Left cardiac atrium (tissue), 4 donors: ENCODE results near the gene APH1B. TPM values are rescaled to one million over a fixed set of nuclear protein-coding genes. Genes with fewer than 3 reads are reported as not detected.
"Not testable (repeated sequence)": the region's sequence is repeated elsewhere in the genome, so short reads cannot be mapped to it uniquely, and the experiment has no call there.

Source experiments
- ATAC-seq, 2 donors: fragments of 200-7000 bp; cut with Tn5 transposase; one replicate each; pipeline ENCODE4 v1.9.1; 2020; ENCODE audit warnings: mild to moderate bottlenecking in 2 of 2, moderate library complexity in 2 of 2
- DNase-seq: peaks from one replicate; pipeline ENCODE4 v3.0.0-alpha.2; 2020
- intact Hi-C, 2 donors: fragments of 100-400 bp; cut with DNase I; formaldehyde crosslinking; loops; one replicate each; pipeline versions ENCODE4 v1.14.1 to v1.15.1; 2022 to 2023
- total RNA-seq, 2 donors: library from RNA; stranded (reverse); fragmentation: NEBNext Ultra II Directional; extraction: Animal tissue kit (Norgen Biotek cat#: 25700); gene quantifications; one replicate each; pipeline ENCODE4 v1.2.1, GENCODE V29; 2021
- donor health status: DM: no; HTN: yes; CAD: no.
- donor health status: DM: no; HTN: yes; CAD: no; lungs with severe emphysema.
- donor health status: DM: yes; HTN: yes; CAD: no.
- donor health status: Dilated cardiomyopathy.

The APH1B gene
- total RNA-seq, 2 donors from 2014 or later, result 9.6 to 11.8 TPM

- intact Hi-C loops, ATAC-seq, DNase-seq: not testable (repeated sequence)
These were observed 43.0 kb downstream of the APH1B start for GRCh38 chr15:63320446-63320845.

GRCh38 chr15:63320981-63321380 lies 43.6 kb downstream of the APH1B start:
- intact Hi-C loops, ATAC-seq, DNase-seq: not testable (repeated sequence)

DNA sequence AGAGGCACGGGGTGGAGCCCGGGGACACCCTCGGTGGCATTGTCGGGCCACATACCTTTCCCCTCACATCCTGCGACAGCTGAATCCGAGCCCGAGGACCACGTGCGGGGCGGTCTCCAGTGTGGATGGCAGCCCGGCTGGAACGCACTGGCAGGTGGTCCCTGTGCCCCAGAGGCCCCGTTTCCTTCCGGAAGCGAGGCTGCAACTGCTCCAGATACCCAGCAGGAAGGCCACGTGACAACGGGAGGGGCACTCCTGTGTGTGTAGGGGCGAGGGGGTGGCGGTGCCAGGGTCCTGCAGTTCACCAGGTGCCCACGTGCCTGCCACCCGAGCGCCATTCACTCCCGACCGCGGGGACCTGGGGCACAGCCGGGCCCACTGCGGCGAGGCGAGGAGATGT lies 44.1 kb downstream of the APH1B start:
- intact Hi-C loops, result no loop called here
- ATAC-seq, result no peak
- no peak for DNase-seq

DNA sequence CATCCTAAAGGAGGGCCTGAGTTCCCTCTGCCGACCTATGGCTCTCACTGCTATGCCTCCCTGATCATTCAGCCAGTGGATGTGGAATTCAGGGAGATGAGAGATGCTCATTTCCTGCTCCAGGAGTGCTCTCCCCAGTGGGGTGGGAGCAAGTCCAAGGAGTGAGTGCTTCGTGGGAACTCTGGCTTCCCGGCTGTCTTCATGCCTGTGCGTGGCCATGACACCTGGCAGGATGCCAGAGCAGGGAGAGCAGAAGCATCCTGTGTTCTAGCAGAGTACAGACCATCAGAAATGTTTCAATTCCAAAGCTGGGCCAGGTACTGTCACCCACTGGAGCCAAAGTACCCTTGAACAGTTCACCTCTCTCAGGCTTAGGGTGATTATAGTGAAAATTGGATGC lies 45.1 kb downstream of the APH1B start:
- intact Hi-C loops, result no loop called here
- ATAC-seq, result peak in 1 of 2 donors; percentile 36
- DNase-seq, result peak; percentile 51

- DNase-seq (no peak), ATAC-seq (no peak)
- intact Hi-C loops, result no loop called here
These were observed 46.6 kb downstream of the APH1B start for GRCh38 chr15:63323798-63324563.

- no peak for DNase-seq
- intact Hi-C loops, result no loop called here
- ATAC-seq, result no peak
These were observed 47.4 kb downstream of the APH1B start for GRCh38 chr15:63324770-63325169.

DNA sequence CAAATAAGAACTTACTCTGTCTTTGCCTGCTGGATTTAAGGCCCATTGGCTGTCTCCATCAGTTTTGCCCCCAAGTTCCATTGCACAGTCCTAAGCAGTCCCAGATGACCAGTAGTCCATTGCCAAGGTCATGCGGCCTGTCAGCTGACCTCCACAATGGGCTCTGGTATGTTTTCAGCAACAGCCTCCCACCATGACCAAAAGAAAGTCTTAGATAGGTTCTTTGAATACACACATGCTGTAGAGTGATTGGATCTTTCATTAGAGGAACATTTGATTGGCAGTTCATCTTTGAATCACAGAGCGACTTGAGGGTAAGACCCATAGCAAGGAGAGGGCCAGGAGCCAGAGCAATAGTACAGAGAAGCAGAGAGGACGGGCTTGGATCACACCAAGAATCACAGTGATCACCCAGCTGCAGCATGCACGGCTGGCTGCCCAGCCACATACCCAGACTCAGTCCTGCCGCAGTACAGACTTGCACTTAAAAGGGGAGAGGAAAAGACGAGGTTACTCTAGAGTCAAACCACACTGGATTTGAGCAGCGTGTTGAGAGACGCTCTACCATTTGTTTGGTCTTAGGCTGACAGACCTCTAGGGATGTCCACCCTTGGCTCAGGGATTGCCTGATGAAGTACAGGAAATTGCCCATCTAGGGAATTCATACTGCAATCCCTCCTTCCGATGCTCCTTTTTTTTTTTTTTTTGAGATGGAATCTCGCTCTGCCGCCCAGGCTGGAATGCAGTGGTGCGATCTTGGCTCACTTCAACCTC lies 50.4 kb downstream of the APH1B start:
- peak; percentile 44 for DNase-seq
- peak in 1 of 2 donors; percentile 90 for ATAC-seq
- intact Hi-C loops, result no loop called here

DNA sequence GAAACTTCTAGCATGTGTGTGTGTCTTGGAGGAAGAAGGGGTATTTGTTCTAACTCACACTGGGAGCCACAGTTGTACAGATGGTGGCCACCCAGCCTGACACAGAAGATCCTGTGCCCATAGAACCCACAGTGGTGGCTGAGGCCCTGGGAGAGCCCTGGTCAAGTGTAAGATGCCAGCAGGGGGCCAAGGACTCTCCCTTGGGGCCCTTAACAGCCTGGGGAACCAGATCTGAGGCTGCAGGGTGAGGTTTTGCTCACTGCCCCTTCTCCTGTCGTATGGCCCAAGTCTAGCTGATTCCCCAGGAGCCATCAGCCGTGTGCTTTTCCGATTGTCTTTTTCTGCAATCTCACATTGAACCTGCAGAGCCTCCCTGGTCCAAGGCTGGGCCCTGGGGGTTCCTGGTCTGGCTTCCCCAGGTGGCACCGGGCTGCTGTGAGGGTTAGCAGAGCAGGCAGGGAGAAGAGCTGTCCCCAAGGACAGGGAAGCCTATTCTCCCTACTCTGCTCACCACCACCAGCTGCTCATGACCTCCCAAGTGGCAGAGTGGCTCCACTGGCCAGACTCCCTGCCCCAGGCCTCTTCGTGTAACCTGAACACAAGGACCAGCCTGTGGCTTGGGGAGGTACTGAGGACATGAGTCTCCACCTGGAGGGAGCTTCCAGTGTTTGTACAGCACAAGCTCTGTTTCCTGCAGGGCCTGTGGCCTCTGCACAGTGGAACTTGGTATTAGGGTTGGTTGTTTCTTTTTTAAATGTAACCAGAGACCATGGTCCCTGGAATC lies 52.4 kb downstream of the APH1B start:
- intact Hi-C loops, result no loop called here
- ATAC-seq (no peak), DNase-seq (no peak)

DNA sequence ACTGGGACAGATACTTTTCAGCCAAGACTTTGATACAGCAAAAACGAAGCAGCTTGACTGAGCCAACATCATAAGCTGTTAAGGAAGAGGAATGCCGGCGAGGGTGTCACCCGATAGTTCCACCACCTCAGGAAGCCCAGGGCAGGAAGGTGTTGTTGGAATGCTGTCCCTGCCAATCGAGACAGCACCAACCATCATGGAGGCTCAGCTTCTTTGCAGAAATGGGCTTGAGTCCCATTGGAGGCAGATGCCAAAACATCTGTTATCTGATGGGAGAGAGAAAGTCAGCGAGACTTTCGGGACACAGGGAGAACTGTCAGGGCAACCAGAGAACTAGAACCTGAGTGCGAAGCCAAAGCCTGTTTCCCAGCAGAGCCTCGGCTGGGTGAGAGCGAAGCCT lies 53.5 kb downstream of the APH1B start:
- DNase-seq (peak; percentile 35), ATAC-seq (peak in 1 of 2 donors; percentile 26)
- intact Hi-C loops, result no loop called here

- ATAC-seq (no peak), DNase-seq (no peak)
- intact Hi-C loops, result no loop called here
These were observed 54.1 kb downstream of the APH1B start for GRCh38 chr15:63331456-63331855.

GRCh38 chr15:63332367-63333124 lies 55.1 kb downstream of the APH1B start:
- peak in 1 of 2 donors; percentile 45 for ATAC-seq
- DNase-seq, result no peak
- intact Hi-C loops, result no loop called here

DNA sequence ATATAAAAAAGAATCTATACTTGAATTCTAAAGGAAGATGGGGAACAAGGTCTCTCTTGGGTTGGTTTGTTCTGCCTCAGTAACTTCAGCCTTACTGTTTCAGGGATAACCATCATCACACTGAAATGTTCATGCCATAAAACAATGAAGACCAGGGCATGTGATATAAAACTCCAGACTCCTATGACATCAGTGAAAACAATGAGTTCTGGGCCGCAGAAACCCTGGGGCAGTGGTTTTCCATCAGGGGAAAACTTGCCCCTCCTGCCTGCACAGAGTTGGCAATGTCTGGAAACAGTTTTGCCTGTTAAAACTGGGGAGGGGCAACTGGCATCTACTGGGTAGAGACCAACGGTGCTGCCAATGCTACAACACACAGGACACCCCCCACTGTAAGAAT lies 57.4 kb downstream of the APH1B start:
- ATAC-seq (no peak), DNase-seq (no peak)
- intact Hi-C loops, result no loop called here

DNA sequence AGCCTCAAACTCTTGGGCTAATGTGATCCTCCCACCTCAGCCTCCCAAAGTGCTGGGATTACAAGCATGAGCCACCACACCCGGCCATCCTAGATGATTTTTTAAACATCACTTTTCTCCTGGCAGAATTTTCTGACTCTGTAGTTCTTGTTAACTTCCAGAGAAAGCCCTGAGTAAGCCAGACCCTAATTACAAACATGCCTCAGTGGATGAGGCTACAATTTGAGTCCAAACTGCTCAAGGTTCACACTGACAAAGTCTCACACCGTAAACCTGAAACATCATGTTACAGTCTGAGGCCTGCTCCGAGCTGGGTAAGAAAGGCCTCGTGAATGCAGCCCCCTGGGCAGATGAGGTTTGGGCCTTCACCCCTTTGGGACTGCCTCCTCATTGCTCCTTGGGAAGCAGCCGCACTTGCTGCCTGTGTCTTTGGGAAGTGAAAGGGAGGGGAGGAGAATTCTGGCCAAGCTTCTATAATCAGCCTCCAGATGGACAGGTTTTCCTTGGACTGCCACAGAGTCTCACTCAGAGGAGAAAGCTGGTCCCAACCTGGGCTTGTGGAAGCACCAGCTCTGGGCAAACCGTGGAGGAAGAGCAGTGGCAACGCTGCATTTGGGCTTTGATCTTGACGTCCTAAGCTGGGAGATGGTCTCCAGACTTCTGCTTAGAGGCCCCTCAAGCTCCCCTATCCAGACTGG lies 58.3 kb downstream of the APH1B start:
- intact Hi-C loops, result no loop called here
- DNase-seq, result no peak
- ATAC-seq, result no peak

DNA sequence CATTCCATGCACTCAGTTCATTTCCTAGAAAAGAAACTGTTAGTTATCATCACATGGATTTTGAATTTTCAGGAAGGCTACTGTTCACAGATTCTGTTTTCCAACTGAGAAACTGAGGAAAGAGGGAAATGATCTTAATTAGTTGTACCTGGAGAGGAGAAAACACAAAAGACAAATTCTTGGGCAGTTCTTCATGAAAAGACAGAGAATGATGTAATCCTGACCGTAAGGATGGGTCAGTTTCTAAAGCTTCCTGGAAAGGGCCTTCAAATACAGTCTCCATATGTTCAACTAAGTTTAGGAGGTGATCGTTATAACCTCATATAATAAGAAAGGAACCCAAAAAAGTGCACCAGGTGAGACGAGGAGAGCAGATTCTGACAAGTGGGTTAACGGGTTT lies 59.6 kb downstream of the APH1B start:
- ATAC-seq, result no peak
- DNase-seq, result no peak
- intact Hi-C loops, result no loop called here

- intact Hi-C loops, result no loop called here
- DNase-seq (no peak), ATAC-seq (no peak)
These were observed 60.8 kb downstream of the APH1B start for GRCh38 chr15:63338170-63338569.

GRCh38 chr15:63339006-63339766 lies 61.8 kb downstream of the APH1B start:
- ATAC-seq, result no peak
- DNase-seq, result no peak
- intact Hi-C loops, result no loop called here

DNA sequence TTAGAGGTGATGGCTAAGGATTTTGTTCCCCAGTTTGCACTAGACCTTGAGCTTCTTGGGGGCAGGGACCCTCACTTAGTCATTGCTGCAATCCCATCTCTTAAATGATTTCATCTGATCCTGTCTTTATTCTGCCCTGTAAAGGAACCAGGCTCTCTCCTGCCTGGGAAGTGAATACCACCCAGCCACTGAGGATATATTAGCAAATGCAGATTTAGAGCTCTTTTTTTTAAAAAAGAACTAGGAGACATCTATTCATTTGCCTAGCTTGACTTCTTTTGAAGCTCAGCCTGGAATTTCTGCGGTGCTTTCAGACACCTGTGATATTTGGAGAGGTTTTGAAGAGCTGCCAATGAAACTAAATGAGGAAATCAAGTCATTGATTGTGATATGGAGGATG lies 62.4 kb downstream of the APH1B start:
- no peak for ATAC-seq
- intact Hi-C loops, result no loop called here
- DNase-seq, result no peak

DNA sequence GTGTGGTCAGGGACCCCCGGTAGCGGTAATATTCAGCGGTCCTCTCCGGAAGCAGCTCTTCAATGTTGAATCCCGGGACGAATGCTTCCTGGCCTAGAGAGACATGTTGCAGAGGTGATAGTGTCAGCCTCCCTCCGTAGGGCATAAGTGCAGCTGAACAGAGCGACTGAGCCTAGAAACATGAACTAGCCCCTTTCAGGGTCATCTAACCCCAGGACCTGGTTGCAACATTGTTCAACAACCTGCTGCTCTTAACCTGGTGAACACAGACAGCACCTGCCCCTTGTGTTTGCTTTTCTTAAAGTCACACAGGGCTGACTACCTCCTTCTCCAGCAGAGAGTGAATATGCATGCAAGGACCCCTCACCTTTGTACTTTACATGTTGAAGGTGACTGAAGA lies 62.9 kb downstream of the APH1B start:
- DNase-seq (no peak), ATAC-seq (no peak)
- intact Hi-C loops, result no loop called here
